CD14-positive monocyte (primary cell): ENCODE results near the gene CHID1. TPM values are rescaled to one million over a fixed set of nuclear protein-coding genes. Genes with fewer than 3 reads are reported as not detected.
A peak's percentile ranks its signal among the peaks of the same experiment; 100 is the strongest.

Source experiments
- DNase-seq, 3 donors: peaks; one replicate each; pipeline ENCODE4 v3.0.0-alpha.2; 2011 to 2022
- H2AFZ ChIP-seq: 2 replicates; pipeline ENCODE4 v1.6.0; 2012; ENCODE audit warnings: mild to moderate bottlenecking, low read depth, low read length, inconsistent platforms; ENCODE audit not compliant: insufficient read depth, poor library complexity, severe bottlenecking
- H3K27ac ChIP-seq, 2 donors: 1 replicate in 1 of 2; 2 replicates in 1 of 2; pipeline ENCODE4 v1.5.1; 2012 to 2013; ENCODE audit warnings: low read length in 2 of 2, control low read depth in 1 of 2, inconsistent platforms in 1 of 2, low read depth in 1 of 2, mild to moderate bottlenecking in 1 of 2
- H3K27me3 ChIP-seq, 2 donors: one replicate each; pipeline versions ENCODE4 v1.6.0 to v1.6.1; 2011 to 2013; ENCODE audit warnings: low read length in 2 of 2; ENCODE audit not compliant: control insufficient read depth in 2 of 2, insufficient read depth in 2 of 2
- H3K36me3 ChIP-seq, 2 donors: replicated peaks in 1 of 2; 1 replicate in 1 of 2; 2 replicates in 1 of 2; pipeline versions ENCODE4 v1.5.1 to v1.6.1; 2012 to 2013; ENCODE audit warnings: low read length in 2 of 2, control low read depth in 1 of 2, inconsistent platforms in 1 of 2, mild to moderate bottlenecking in 1 of 2; ENCODE audit not compliant: insufficient read depth in 2 of 2, control insufficient read depth in 1 of 2
- H3K4me1 ChIP-seq, 2 donors: 1 replicate in 1 of 2; 2 replicates in 1 of 2; pipeline versions ENCODE4 v1.5.1 to v1.6.1; 2012 to 2013; ENCODE audit warnings: low read length in 2 of 2, control low read depth in 1 of 2, inconsistent platforms in 1 of 2, mild to moderate bottlenecking in 1 of 2, moderate library complexity in 1 of 2; ENCODE audit not compliant: insufficient read depth in 2 of 2, control insufficient read depth in 1 of 2
- H3K4me2 ChIP-seq: replicated peaks from 2 replicates; pipeline ENCODE3; 2012; ENCODE audit warnings: low read length, moderate library complexity, mild to moderate bottlenecking; ENCODE audit not compliant: poor library complexity, severe bottlenecking; ENCODE audit errors: extremely low read depth
- H3K4me3 ChIP-seq, 3 experiments: fragments of 200-600 bp in 1 of 3; sonication (generic) in 1 of 3; replicated peaks in 1 of 3; 1 replicate in 2 of 3; 2 replicates in 1 of 3; pipeline ENCODE4 v1.5.1; 2011 to 2013; ENCODE audit warnings: low read length in 3 of 3, mild to moderate bottlenecking in 3 of 3, control low read depth in 2 of 3, low read depth in 2 of 3, inconsistent platforms in 1 of 3, moderate library complexity in 1 of 3
- H3K79me2 ChIP-seq: 2 replicates; pipeline ENCODE4 v1.6.0; 2012; ENCODE audit warnings: mild to moderate bottlenecking, control low read depth, inconsistent platforms, low read length, moderate library complexity; ENCODE audit not compliant: insufficient read depth
- H3K9ac ChIP-seq: 2 replicates; pipeline ENCODE4 v1.6.0; 2017; ENCODE audit warnings: low read length, mild to moderate bottlenecking; ENCODE audit not compliant: insufficient read depth, poor library complexity, severe bottlenecking
- H3K9me3 ChIP-seq, 2 donors: replicated peaks in 1 of 2; 1 replicate in 1 of 2; 2 replicates in 1 of 2; pipeline versions ENCODE4 v1.5.1 to v1.6.1; 2012 to 2013; ENCODE audit warnings: low read length in 2 of 2, control low read depth in 1 of 2; ENCODE audit not compliant: control insufficient read depth in 1 of 2, insufficient read depth in 1 of 2
- H4K20me1 ChIP-seq: 2 replicates; pipeline ENCODE4 v1.6.0; 2012; ENCODE audit warnings: mild to moderate bottlenecking, low read length, control low read depth, moderate library complexity; ENCODE audit not compliant: insufficient read depth
- H3K27ac Mint-ChIP-seq, 7 donors: one replicate each; pipeline ENCODE4 v1.8.0; 2020; ENCODE audit warnings: mild to moderate bottlenecking in 7 of 7, mixed read lengths in 7 of 7, moderate library complexity in 6 of 7, inconsistent platforms in 2 of 7
- H3K27me3 Mint-ChIP-seq, 3 donors: one replicate each; pipeline ENCODE4 v1.8.0; 2021 to 2022; ENCODE audit warnings: low read depth in 3 of 3, mild to moderate bottlenecking in 3 of 3, mixed read lengths in 3 of 3, moderate library complexity in 3 of 3, inconsistent platforms in 1 of 3
- H3K36me3 Mint-ChIP-seq, 2 donors: one replicate each; pipeline ENCODE4 v1.8.0; 2020; ENCODE audit warnings: mixed read lengths in 2 of 2, inconsistent platforms in 1 of 2, mild to moderate bottlenecking in 1 of 2
- H3K4me1 Mint-ChIP-seq: one replicate; pipeline ENCODE4 v1.8.0; 2020; ENCODE audit warnings: mild to moderate bottlenecking, mixed read lengths
- H3K4me3 Mint-ChIP-seq, 2 donors: one replicate each; pipeline ENCODE4 v1.8.0; 2020; ENCODE audit warnings: mild to moderate bottlenecking in 2 of 2, mixed read lengths in 2 of 2, moderate library complexity in 1 of 2
- H3K9me3 Mint-ChIP-seq, 7 donors: one replicate each; pipeline ENCODE4 v1.8.0; 2020 to 2022; ENCODE audit warnings: mixed read lengths in 7 of 7, mild to moderate bottlenecking in 6 of 7, moderate library complexity in 6 of 7, inconsistent platforms in 2 of 7
- CTCF ChIP-seq: fragments of 200-600 bp; IDR thresholded peaks from one replicate; pipeline ENCODE4 v1.8.0; 2022; ENCODE audit warnings: antibody characterized with exemption, mild to moderate bottlenecking
- WGBS: methylation state at CpG from one replicate; pipeline ENCODE4 v1.1.5; 2013; ENCODE audit warnings: missing lambda C conversion rate; ENCODE audit not compliant: insufficient coverage; 5-methylcytosine and 5-hydroxymethylcytosine counted together
- intact Hi-C, 2 donors: fragments of 100-400 bp; cut with micrococcal nuclease; formaldehyde crosslinking; loops; one replicate each; pipeline versions ENCODE4 v1.15.0 to v1.15.1; 2023
- polyA minus RNA-seq: library from RNA; depleted of rRNA, polyadenylated mRNA; stranded (reverse); fragments of >200 nt; gene quantifications from 2 replicates; pipeline ENCODE4 v1.2.3, GENCODE V29; 2012
- polyA plus RNA-seq, 3 donors: library from polyadenylated mRNA; depleted of rRNA in 1 of 3; unstranded in 2 of 3; stranded (reverse) in 1 of 3; fragments of 300-500 nt in 2 of 3; fragments of >200 nt in 1 of 3; fragmentation: Illumina TruSeq in 2 of 3; gene quantifications; 1 replicate in 2 of 3; 2 replicates in 1 of 3; pipeline ENCODE4 v1.2.3, GENCODE V29; 2012 to 2021
- total RNA-seq, 12 experiments: library from RNA in 1 of 12; stranded (reverse) in 1 of 12; fragments of 120-200 nt in 1 of 12; gene quantifications; one replicate each; pipeline ENCODE4 v1.2.4 and lab custom pipeline; 2013 to 2026; ENCODE audit warnings: mixed read lengths in 6 of 12, inconsistent platforms in 1 of 12

The CHID1 gene
- total RNA-seq (2013): 9.7 TPM
- polyA plus RNA-seq (10 to 100 TPM; 23.2 to 45.4 (median 45.0) TPM), polyA minus RNA-seq (11.6 and 14.8 TPM in 2 replicates), total RNA-seq (lab: John Stamatoyannopoulos, UW) (1.3 to 12.0 (median 9.7) reads per million in 11 experiments)

- H3K4me1 Mint-ChIP-seq: peaks cover 28% of the 10 kb centered on the region
- under 1% methylated on average over 59 of the region's 59 CpGs for WGBS
- Histone ChIP-seq H3K27me3 (no peaks in the 10 kb centered on the region), H3K79me2 (peaks cover 16% of the 10 kb centered on the region), H3K9me3 (no peaks in the 10 kb centered on the region), H3K27ac (peak within 1 kb of the TSS; percentile 58 to 78), H2AFZ (peak within 1 kb of the TSS; percentile 94), H3K36me3 (no peaks in the 10 kb centered on the region), H3K4me2 (peak within 1 kb of the TSS; percentile 85), H3K4me3 (peak within 1 kb of the TSS; percentile 67 to 86 (median 86)), H3K9ac (peak within 1 kb of the TSS; percentile 85), H4K20me1 (no peaks in the 10 kb centered on the region), H3K4me1 (peaks cover 15 to 31% of the 10 kb centered on the region in 2 donors)
- peaks cover 0 to 4% (median 1%) of the 10 kb centered on the region in 3 donors for H3K27me3 Mint-ChIP-seq
- peaks cover 0 to 2% (median 0%) of the 10 kb centered on the region in 7 donors for H3K9me3 Mint-ChIP-seq
- peaks cover 3 to 7% of the 10 kb centered on the region in 2 donors for H3K36me3 Mint-ChIP-seq
- no peak for TF ChIP-seq CTCF
- intact Hi-C loops: no loop called here
- H3K27ac Mint-ChIP-seq: peak within 1 kb of the TSS; percentile 69 to 92 (median 83)
- peak within 1 kb of the TSS; percentile 87 to 95 for H3K4me3 Mint-ChIP-seq
- DNase-seq: peak; percentile 55 to 60 (median 57)
These were observed at the start of gene CHID1 for GRCh38 chr11:910589-911030. Gene CHID1 (minus strand): TSS chr11:910810. CDS start chr11:904816, 5,994 bp downstream.

- Mint-ChIP-seq H3K36me3 (peaks cover 56 to 77% of the 10 kb centered on the region in 2 donors), H3K4me3 (no peak overlapping the region), H3K9me3 (peaks cover 0 to 5% (median 0%) of the 10 kb centered on the region in 7 donors), H3K27ac (no peak overlapping the region), H3K4me1 (peaks cover 6% of the 10 kb centered on the region), H3K27me3 (no peaks in the 10 kb centered on the region)
- H3K9ac ChIP-seq: no peak overlapping the region
- no peak overlapping the region for H3K4me3 ChIP-seq
- H4K20me1 ChIP-seq: peaks cover 51% of the 10 kb centered on the region
- DNase-seq: no peak
- no peak overlapping the region for H3K4me2 ChIP-seq
- H3K9me3 ChIP-seq: peaks cover 0 to 1% of the 10 kb centered on the region in 2 donors
- H2AFZ ChIP-seq: no peak overlapping the region
- no peak overlapping the region for H3K27ac ChIP-seq
- intact Hi-C loops: no loop called here
- H3K27me3 ChIP-seq: no peaks in the 10 kb centered on the region
- no peak for TF ChIP-seq CTCF
- peaks cover 25 to 78% of the 10 kb centered on the region in 2 donors for H3K36me3 ChIP-seq
- H3K4me1 ChIP-seq: no peaks in the 10 kb centered on the region
- H3K79me2 ChIP-seq: peaks cover 27% of the 10 kb centered on the region
- WGBS: 88% methylated on average over 10 of the region's 10 CpGs
These were observed 49.0 kb upstream of the CHID1 start for GRCh38 chr11:959608-960007.
